ENCODE data around the gene NPTXR. TPM values are rescaled to one million over a fixed set of nuclear protein-coding genes. Genes with fewer than 3 reads are reported as not detected.

Gene NPTXR
- total RNA-seq, 1 donor from 2014 or later: 0.62 TPM

- Mint-ChIP-seq H3K9me3 (ENCODE audit: unreplicated experiment) (no peaks in the 10 kb centered on the region), H3K27me3 (ENCODE audit: unreplicated experiment) (peaks cover 8% of the 10 kb centered on the region), H3K4me3 (ENCODE audit: unreplicated experiment) (no peak overlapping the region), H3K4me1 (ENCODE audit: unreplicated experiment) (no peaks in the 10 kb centered on the region), H3K36me3 (ENCODE audit: low read depth, unreplicated experiment) (no peaks in the 10 kb centered on the region), H3K27ac (ENCODE audit: unreplicated experiment) (no peak overlapping the region)
- no peak for DNase-seq (ENCODE audit: low spot score)
- TF ChIP-seq, protein P1, sequence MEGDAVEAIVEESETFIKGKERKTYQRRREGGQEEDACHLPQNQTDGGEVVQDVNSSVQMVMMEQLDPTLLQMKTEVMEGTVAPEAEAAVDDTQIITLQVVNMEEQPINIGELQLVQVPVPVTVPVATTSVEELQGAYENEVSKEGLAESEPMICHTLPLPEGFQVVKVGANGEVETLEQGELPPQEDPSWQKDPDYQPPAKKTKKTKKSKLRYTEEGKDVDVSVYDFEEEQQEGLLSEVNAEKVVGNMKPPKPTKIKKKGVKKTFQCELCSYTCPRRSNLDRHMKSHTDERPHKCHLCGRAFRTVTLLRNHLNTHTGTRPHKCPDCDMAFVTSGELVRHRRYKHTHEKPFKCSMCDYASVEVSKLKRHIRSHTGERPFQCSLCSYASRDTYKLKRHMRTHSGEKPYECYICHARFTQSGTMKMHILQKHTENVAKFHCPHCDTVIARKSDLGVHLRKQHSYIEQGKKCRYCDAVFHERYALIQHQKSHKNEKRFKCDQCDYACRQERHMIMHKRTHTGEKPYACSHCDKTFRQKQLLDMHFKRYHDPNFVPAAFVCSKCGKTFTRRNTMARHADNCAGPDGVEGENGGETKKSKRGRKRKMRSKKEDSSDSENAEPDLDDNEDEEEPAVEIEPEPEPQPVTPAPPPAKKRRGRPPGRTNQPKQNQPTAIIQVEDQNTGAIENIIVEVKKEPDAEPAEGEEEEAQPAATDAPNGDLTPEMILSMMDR (IDR thresholded peaks at IDR 0.05; ENCODE audit: unreplicated experiment): no peak
These were observed 17.0 kb downstream of the NPTXR start for GRCh38 chr22:38826801-38827200.

DNA sequence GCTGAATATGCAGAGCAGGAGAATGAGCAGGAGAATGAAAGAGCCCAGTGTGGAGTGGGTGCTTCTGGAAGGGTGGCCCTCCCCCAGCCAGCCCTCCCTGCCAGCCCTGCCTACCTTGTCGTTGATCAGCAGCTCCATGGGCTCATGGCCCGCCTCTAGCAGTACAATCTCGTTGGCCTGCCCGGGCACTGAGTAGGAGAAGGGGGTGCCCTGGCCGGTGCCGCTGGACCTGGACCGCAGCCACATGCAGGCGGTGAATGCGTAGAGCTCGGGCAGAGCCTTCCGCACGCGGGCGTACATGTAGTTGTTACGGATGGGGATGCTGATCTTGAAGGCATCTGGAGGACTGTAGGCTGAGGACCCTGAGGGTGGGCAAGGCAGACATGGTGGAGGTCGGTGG is 17.4 kb downstream of the NPTXR start:
- Mint-ChIP-seq H3K27me3 (ENCODE audit: unreplicated experiment) (peaks cover 7% of the 10 kb centered on the region), H3K36me3 (ENCODE audit: low read depth, unreplicated experiment) (no peaks in the 10 kb centered on the region), H3K27ac (ENCODE audit: unreplicated experiment) (no peak overlapping the region), H3K4me3 (ENCODE audit: unreplicated experiment) (no peak overlapping the region), H3K4me1 (ENCODE audit: unreplicated experiment) (no peaks in the 10 kb centered on the region), H3K9me3 (ENCODE audit: unreplicated experiment) (no peaks in the 10 kb centered on the region)
- TF ChIP-seq, protein P1 (IDR thresholded peaks at IDR 0.05; ENCODE audit: unreplicated experiment): no peak
- no peak for DNase-seq (ENCODE audit: low spot score)

DNA sequence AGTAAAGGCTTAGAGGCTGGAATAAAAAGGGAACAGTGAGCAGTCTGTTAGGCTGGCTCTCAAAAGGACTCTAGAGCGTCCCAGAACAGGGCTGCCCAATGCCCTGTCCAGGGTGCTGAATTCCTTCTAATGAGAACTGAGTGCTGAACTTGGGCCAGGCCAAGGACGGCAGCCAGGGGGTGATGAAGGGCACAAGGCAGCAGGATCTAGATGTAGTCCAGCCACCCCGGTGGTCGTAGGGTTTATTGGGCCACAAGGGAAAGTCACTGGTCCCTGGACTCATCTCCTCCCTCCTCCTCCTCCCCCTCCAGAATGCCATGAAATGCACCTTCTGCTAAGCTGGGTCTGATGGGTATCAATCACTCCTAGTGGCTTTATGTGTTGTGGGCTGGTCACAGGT is 19.2 kb downstream of the NPTXR start:
- Mint-ChIP-seq H3K4me3 (ENCODE audit: unreplicated experiment) (no peak overlapping the region), H3K4me1 (ENCODE audit: unreplicated experiment) (no peaks in the 10 kb centered on the region), H3K27ac (ENCODE audit: unreplicated experiment) (no peak overlapping the region), H3K27me3 (ENCODE audit: unreplicated experiment) (peaks cover 7% of the 10 kb centered on the region), H3K9me3 (ENCODE audit: unreplicated experiment) (no peaks in the 10 kb centered on the region), H3K36me3 (ENCODE audit: low read depth, unreplicated experiment) (no peaks in the 10 kb centered on the region)
- TF ChIP-seq, protein P1 (IDR thresholded peaks at IDR 0.05; ENCODE audit: unreplicated experiment): peak; percentile 23
- peak; percentile 91 for DNase-seq (ENCODE audit: low spot score)

DNA sequence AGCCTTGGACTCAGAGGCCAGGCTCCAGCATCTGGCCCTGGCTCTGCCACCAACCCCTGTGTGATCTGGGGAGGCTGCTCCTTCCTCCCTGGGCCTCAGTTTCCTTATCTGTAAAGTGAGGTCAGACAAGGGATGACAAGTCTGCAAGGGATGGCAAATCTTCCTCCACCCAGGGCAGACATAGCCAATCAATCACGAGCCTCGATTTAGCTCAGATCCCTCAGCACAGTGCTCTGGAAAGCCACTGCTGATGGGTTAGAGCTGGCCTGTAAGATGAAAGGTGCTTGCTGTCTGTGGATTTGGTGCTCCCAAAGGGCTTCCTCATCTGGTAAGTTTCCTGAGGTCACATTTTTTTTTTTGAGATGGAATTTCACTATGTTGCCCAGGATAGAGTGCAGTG is 20.2 kb downstream of the NPTXR start:
- peaks cover 7% of the 10 kb centered on the region for H3K27me3 Mint-ChIP-seq (ENCODE audit: unreplicated experiment)
- TF ChIP-seq, protein P1 (IDR thresholded peaks at IDR 0.05; ENCODE audit: unreplicated experiment): no peak
- no peaks in the 10 kb centered on the region for H3K4me1 Mint-ChIP-seq (ENCODE audit: unreplicated experiment)
- no peak overlapping the region for H3K4me3 Mint-ChIP-seq (ENCODE audit: unreplicated experiment)
- H3K27ac Mint-ChIP-seq (ENCODE audit: unreplicated experiment): no peak overlapping the region
- DNase-seq (ENCODE audit: low spot score): no peak
- H3K9me3 Mint-ChIP-seq (ENCODE audit: unreplicated experiment): no peaks in the 10 kb centered on the region
- H3K36me3 Mint-ChIP-seq (ENCODE audit: low read depth, unreplicated experiment): no peaks in the 10 kb centered on the region

DNA sequence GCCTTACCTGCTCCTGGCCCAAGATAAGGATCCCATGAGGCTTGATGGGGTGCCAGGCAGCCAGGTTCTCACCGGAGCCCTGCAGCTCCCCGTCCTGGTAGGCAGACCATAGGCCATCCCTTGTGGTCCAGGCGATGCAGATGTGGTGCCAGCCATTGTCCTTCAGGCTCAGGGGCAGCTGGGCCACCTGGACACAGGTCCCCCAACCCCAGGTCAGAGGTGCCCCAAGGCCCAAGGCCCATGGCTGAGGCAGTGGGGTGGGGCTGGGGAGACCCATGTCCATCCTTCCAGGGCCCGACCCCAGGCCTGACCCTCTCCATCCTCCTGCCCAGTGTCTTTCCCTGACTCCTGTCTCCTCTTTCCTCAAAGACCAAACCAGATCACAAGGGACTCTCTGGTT is 20.8 kb downstream of the NPTXR start:
- Mint-ChIP-seq H3K9me3 (ENCODE audit: unreplicated experiment) (no peaks in the 10 kb centered on the region), H3K36me3 (ENCODE audit: low read depth, unreplicated experiment) (no peaks in the 10 kb centered on the region), H3K4me3 (ENCODE audit: unreplicated experiment) (no peak overlapping the region), H3K27me3 (ENCODE audit: unreplicated experiment) (peaks cover 7% of the 10 kb centered on the region), H3K27ac (ENCODE audit: unreplicated experiment) (no peak overlapping the region), H3K4me1 (ENCODE audit: unreplicated experiment) (no peaks in the 10 kb centered on the region)
- no peak for DNase-seq (ENCODE audit: low spot score)
- TF ChIP-seq, protein P1 (IDR thresholded peaks at IDR 0.05; ENCODE audit: unreplicated experiment): no peak

All from endothelial cell (in vitro differentiated cells).